ENCODE measurements around the gene IFNA4.
"Not testable (repeated sequence)": the region's sequence is repeated elsewhere in the genome, so short reads cannot be mapped to it uniquely, and the experiment has no call there.

Gene IFNA4

DNA sequence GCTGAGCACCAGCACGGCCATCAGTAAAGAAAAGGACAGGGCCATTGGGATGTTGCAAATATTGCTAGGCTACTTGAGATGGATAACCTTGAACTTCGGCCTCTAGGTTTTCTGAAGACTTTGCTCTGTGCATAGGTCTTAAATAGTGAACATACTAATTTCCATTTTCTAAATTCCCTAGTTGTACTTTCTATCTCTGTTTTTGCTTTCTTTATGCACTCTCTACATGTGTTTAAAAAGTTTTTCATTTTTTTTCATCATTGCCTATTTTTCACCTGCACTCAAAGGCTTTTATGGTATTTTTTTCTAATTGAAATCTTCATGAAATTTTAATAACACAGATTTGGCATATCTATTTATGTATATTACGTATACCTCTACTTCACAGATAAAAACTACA, at the start of gene IFNA4:
Gene IFNA4 (minus strand): TSS at position 101 of the 400 bp plus-strand sequence. CDS start 56 bp downstream, at position 45.
- not testable (repeated sequence) for DNase-seq

GRCh38 chr9:21236360-21236714, 49.0 kb upstream of the IFNA4 start:
- DNase-seq: not testable (repeated sequence)

- DNase-seq: not testable (repeated sequence)
Measured at GRCh38 chr9:21235468-21236359, 48.3 kb upstream of the IFNA4 start.

DNA sequence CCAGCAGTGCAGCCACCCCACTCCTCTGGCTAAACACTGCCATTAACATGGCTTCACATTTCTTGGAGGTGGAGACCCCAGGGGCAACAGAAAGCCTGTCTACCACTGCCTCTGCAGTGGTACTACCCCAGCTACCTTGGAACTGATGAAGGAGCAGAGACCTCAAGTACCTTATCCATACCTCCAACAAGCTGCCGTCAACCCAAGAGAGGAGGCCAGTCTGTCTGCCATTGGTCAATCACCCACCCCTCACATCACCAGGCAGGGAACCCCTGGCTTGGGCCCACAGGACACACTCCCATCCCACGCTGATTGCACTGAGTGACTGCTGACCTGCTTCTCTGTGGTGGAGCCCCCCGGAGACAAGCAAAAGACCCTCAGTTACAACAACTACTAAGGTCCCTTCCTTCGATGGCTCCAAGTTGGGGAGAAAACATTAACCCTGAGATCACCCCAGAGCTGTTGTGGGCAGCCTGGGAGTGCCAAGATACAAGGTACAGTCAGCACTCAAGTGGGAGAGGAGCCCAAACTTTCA, 46.8 kb upstream of the IFNA4 start:
- no peak for DNase-seq

- no peak for DNase-seq
Measured at GRCh38 chr9:21233258-21233657, 45.9 kb upstream of the IFNA4 start.

DNA sequence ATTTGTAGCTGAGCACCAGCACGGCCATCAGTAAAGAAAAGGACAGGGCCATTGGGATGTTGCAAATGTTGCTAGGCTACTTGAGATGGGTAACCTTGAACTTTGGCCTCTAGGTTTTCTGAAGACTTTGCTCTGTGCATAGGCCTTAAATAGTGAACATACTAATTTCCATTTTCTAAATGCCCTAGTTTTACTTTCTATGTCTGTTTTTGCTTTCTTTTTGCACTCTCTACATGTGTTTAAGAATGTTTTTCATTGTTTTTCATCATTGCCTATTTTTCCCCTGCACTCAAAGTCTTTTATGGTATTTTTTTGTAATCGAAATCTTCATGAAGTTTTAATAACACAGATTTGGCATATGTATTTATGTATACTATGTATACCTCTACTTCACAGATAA, 40.7 kb upstream of the IFNA4 start, which contains the start of gene IFNA17:
Gene IFNA17 (minus strand): TSS at position 101 of the 400 bp plus-strand sequence. CDS start 49 bp downstream, at position 52.
- no peak for DNase-seq

DNA sequence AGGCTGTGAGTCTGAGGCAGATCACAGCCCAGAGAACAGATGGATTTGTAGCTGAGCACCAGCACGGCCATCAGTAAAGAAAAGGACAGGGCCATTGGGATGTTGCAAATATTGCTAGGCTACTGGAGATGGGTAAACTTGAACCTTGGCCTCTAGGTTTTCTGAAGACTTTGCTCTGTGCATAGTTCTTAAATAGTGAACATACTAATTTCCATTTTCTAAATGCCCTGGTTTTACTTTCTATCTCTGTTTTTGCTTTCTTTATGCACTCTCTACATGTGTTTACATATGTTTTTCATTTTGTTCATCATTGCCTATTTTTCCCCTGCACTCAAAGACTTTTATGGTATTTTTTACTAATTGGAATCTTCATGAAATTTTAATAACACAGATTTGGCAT, 29.8 kb upstream of the IFNA4 start, which contains the start of gene IFNA16:
Gene IFNA16 (minus strand): TSS at position 101 of the 400 bp plus-strand sequence. CDS start 6 bp downstream, at position 95.
- DNase-seq: not testable (repeated sequence)

GRCh38 chr9:21213411-21214326, 26.3 kb upstream of the IFNA4 start:
- DNase-seq: not testable (repeated sequence)

DNA sequence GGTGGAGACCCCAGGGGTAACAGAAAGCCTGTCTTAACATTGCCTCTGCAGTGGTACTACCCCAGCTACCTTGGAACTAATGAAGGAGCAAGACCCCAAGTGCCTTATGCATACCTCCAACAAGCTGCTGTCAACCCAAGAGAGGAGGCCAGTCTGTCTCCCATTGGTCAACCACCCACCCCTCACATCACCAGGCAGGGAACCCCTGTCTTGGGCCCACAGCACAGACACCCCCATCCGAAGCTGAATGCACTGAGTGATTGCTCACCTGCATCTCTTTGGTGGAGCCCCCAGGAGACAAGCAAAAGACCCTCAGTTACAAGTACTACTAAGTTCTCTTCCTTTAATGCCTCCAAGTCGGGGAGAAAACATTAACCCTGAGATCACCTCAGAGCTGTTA, 24.8 kb upstream of the IFNA4 start:
- not testable (repeated sequence) for DNase-seq

- DNase-seq: not testable (repeated sequence)
Measured at GRCh38 chr9:21210782-21211181, 23.4 kb upstream of the IFNA4 start.

DNA sequence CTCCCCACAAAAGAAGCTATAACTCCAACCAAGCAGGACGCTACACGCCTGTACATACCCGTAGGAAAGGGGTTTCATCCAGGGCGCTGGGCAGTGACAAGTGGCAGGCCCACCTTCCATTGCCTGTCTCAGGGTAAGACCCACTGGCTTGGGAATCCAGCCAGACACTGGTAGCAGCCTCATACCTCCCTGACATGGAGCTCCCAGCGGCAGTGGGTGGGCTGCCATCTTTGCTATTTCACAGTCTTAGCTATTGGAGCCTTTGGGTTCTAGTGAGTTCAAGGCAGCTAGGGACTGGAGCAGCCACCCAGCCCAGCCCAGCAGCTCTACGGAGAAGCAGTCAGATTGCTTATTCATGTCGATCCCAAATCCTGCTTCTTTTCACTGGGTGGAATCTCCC, 22.9 kb upstream of the IFNA4 start:
- no peak for DNase-seq

GRCh38 chr9:21207043-21207442, 19.7 kb upstream of the IFNA4 start, which contains the start of gene IFNA10:
IFNA10 (minus strand) TSS chr9:21207143; CDS start chr9:21207097, 46 bp downstream.
- not testable (repeated sequence) for DNase-seq

DNA sequence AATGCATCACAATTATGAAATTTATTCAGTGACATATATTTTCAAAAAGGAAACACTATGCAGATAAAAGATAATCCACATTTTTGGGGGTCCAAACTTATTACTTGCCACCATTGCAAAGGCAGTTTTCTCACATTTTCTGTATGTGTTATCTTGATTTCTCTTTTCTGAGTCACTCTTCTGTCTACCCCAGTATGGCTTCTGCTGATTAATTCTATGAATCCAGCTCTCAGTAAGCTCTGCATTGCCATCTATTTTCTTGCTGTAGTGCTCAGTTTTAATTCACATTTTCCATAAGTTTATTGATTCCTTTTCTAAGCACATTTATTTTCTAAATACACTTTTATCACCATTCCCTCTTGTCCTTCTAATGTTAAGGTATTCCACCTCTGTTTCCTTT, 17.8 kb upstream of the IFNA4 start:
- DNase-seq: no peak

DNA sequence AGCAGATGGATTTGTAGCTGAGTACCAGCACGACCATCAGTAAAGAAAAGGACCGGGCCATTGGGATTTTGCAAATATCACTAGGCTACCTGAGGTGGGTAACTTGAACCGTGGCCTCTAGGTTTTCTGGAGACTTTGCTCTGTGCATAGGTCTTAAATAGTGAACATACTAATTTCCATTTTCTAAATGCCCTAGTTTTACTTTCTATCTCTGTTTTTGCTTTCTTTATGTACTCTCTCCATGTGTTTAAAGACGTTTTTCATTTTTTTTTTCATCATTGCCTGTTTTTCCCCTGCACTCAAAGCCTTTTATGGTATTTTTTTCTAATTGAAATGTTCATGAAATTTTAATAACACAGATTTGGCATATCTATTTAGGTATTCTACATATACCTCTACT, 14.7 kb upstream of the IFNA4 start, which contains the start of gene IFNA7:
Gene IFNA7 (minus strand): TSS at position 101 of the 400 bp plus-strand sequence. CDS start 40 bp downstream, at position 61.
- DNase-seq: not testable (repeated sequence)

GRCh38 chr9:21194867-21195776, 7.7 kb upstream of the IFNA4 start:
- DNase-seq: not testable (repeated sequence)

- not testable (repeated sequence) for DNase-seq
Measured at GRCh38 chr9:21182810-21183736, 4.3 kb downstream of the IFNA4 start.

DNA sequence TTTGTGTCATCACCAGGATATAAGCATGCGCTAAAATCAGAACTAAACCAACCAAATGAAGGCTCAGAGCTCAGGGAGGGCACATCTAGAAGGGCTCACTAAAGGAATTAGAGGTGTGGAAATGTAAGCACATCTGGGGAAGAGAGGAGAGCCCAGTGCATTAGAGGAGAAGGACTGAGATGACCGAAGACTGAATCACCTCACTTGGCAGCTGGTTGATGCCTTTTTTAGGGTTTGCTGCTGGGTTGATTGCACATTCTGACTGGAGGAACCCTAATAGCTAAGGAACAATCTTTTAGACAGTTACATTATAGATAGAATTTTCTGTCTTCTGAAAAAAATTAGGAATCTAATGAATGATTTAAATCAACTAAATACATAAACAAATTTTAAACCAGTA, 12.7 kb downstream of the IFNA4 start:
- no peak for DNase-seq

DNA sequence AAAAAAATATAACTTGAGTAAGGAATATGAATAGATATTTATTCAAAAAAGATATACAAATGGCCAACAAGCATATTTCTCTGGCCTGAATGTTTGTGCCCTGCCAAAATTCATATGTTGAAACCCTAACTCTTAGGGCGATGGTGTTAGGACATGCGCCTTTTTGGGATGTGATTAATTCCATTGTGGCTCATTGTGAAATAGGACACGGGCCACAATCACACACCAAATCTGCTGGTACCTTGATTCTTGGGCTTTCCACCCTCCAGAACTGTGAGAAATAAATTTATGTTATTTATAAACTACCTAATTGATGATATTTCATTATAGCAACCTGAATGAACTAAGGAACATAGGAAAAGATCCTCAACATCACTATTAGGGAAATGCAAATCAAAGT, 15.2 kb downstream of the IFNA4 start:
- DNase-seq: no peak

GRCh38 chr9:21171351-21171750, 16.0 kb downstream of the IFNA4 start:
- no peak for DNase-seq

GRCh38 chr9:21166560-21166959, 20.8 kb downstream of the IFNA4 start, which contains the start of gene IFNA21:
IFNA21 (minus strand) TSS chr9:21166660; CDS start chr9:21166612, 48 bp downstream.
- DNase-seq: not testable (repeated sequence)
